Keratinocyte (primary cell): ENCODE results near the gene HDGFL2. TPM values are rescaled to one million over a fixed set of nuclear protein-coding genes. Genes with fewer than 3 reads are reported as not detected.

Source experiments
- DNase-seq: peaks from one replicate; pipeline ENCODE4 v3.0.0-alpha.2; 2011; ENCODE audit warnings: low read depth, missing footprints, low spot score
- FAIRE-seq: peaks from 2 replicates; lab custom pipeline; 2011; peaks lifted over from hg19 to GRCh38; lab: Jason Lieb, UNC
- H2AFZ ChIP-seq: 2 replicates; pipeline ENCODE4 v1.6.0; 2012; ENCODE audit warnings: low read length, control low read depth, inconsistent platforms; ENCODE audit not compliant: control insufficient read depth
- H3K27ac ChIP-seq: 2 replicates; pipeline ENCODE4 v1.5.1; 2011; ENCODE audit warnings: low read length; ENCODE audit not compliant: control insufficient read depth, insufficient read depth
- H3K27me3 ChIP-seq: 3 replicates; pipeline ENCODE4 v1.6.0; 2011; ENCODE audit warnings: low read length; ENCODE audit not compliant: control insufficient read depth, insufficient read depth; ENCODE audit errors: extremely low read depth
- H3K36me3 ChIP-seq, 2 experiments: 2 replicates in 1 of 2; 3 replicates in 1 of 2; pipeline ENCODE4 v1.5.1; 2011; ENCODE audit warnings: low read length in 2 of 2, mild to moderate bottlenecking in 1 of 2; ENCODE audit not compliant: control insufficient read depth in 2 of 2, insufficient read depth in 2 of 2; ENCODE audit errors: extremely low read depth in 1 of 2
- H3K4me1 ChIP-seq: 3 replicates; pipeline ENCODE4 v1.5.1; 2011; ENCODE audit warnings: low read length; ENCODE audit not compliant: control insufficient read depth, insufficient read depth; ENCODE audit errors: extremely low read depth
- H3K4me2 ChIP-seq: 3 replicates; pipeline ENCODE4 v1.6.0; 2011; ENCODE audit warnings: low read depth, low read length; ENCODE audit not compliant: control insufficient read depth, insufficient read depth; ENCODE audit errors: extremely low read depth
- H3K4me3 ChIP-seq, 3 experiments: fragments of 200-600 bp in 1 of 3; sonication (generic) in 1 of 3; 2 replicates in 2 of 3; 3 replicates in 1 of 3; pipeline ENCODE4 v1.5.1; 2011 to 2016; ENCODE audit warnings: low read length in 3 of 3, mild to moderate bottlenecking in 3 of 3, control low read depth in 2 of 3, inconsistent platforms in 1 of 3, low read depth in 1 of 3, mixed read lengths in 1 of 3, mixed run types in 1 of 3, moderate library complexity in 1 of 3; ENCODE audit not compliant: control insufficient read depth in 2 of 3, insufficient read depth in 2 of 3; ENCODE audit errors: extremely low read depth in 1 of 3
- H3K79me2 ChIP-seq: 2 replicates; pipeline ENCODE4 v1.6.0; 2012; ENCODE audit warnings: low read length; ENCODE audit not compliant: control insufficient read depth, insufficient read depth
- H3K9ac ChIP-seq: 3 replicates; pipeline ENCODE4 v1.6.0; 2011; ENCODE audit warnings: low read length; ENCODE audit not compliant: control insufficient read depth, insufficient read depth; ENCODE audit errors: extremely low read depth
- H3K9me1 ChIP-seq: 3 replicates; pipeline ENCODE4 v1.6.0; 2011; ENCODE audit warnings: low read length; ENCODE audit not compliant: control insufficient read depth, insufficient read depth; ENCODE audit errors: extremely low read depth
- H3K9me3 ChIP-seq: 2 replicates; pipeline ENCODE4 v1.5.1; 2012; ENCODE audit warnings: low read depth, low read length; ENCODE audit not compliant: control insufficient read depth
- H4K20me1 ChIP-seq: 3 replicates; pipeline ENCODE4 v1.6.0; 2011; ENCODE audit warnings: low read length; ENCODE audit not compliant: control insufficient read depth, insufficient read depth; ENCODE audit errors: extremely low read depth
- CTCF ChIP-seq, 3 experiments: IDR thresholded peaks in 1 of 3; conservative IDR thresholded peaks in 1 of 3; optimal IDR thresholded peaks in 1 of 3; 2 replicates in 2 of 3; 3 replicates in 1 of 3; pipeline versions ENCODE3 to v1.5.1; 2011; ENCODE audit warnings: low read length in 3 of 3, mild to moderate bottlenecking in 3 of 3, moderate library complexity in 2 of 3, control low read depth in 1 of 3, inconsistent platforms in 1 of 3; ENCODE audit not compliant: insufficient read depth in 2 of 3; ENCODE audit errors: extremely low read depth in 1 of 3
- EZH2 ChIP-seq: IDR thresholded peaks from one replicate; pipeline ENCODE4 v1.6.1; 2012; ENCODE audit warnings: inconsistent platforms, mild to moderate bottlenecking, low read length, moderate library complexity
- dilution Hi-C: fragments of 300-500 bp; cut with MboI; formaldehyde crosslinking; loops from one replicate; pipeline ENCODE4 v1.7.0; 2020; ENCODE audit warnings: low sequenced_read_pairs; ENCODE audit not compliant: extremely low pct_ligation_motif_present
- polyA plus RNA-seq, 5 experiments: library from polyadenylated mRNA; depleted of rRNA in 3 of 5; stranded (reverse) in 3 of 5; stranded (forward) in 1 of 5; unstranded in 1 of 5; fragments of >200 nt; gene quantifications; 1 replicate in 1 of 5; 2 replicates in 3 of 5; 3 replicates in 1 of 5; pipeline versions ENCODE4 v1.2.1 to v1.2.3, GENCODE V29; 2011 to 2012; ENCODE audit warnings: missing spikeins in 2 of 5, low read depth in 1 of 5, low replicate concordance in 1 of 5

The HDGFL2 gene
- polyA plus RNA-seq, 1 donor (not counting 4 experiments of a cell fraction or from before 2014, with no cell fraction given) = 19.5 TPM

- FAIRE-seq (no peak), DNase-seq (no peak)
- Histone ChIP-seq H3K4me1 (no peaks in the 10 kb centered on the region), H3K79me2 (no peaks in the 10 kb centered on the region), H3K9me1 (no peaks in the 10 kb centered on the region), H2AFZ (no peak overlapping the region), H3K4me2 (no peak overlapping the region), H3K4me3 (no peak overlapping the region), H3K27me3 (no peaks in the 10 kb centered on the region), H3K9ac (no peak overlapping the region), H4K20me1 (no peaks in the 10 kb centered on the region), H3K9me3 (no peaks in the 10 kb centered on the region), H3K27ac (no peak overlapping the region), H3K36me3 (peaks cover 21 to 31% of the 10 kb centered on the region in 2 experiments)
- TF ChIP-seq CTCF (optimal IDR thresholded peaks at IDR 0.05 in 1 of 3, IDR thresholded peaks at IDR 0.05 in 1 of 3, conservative IDR thresholded peaks at IDR 0.05 in 1 of 3; ENCODE audit: extremely low read depth in 1 of 3, insufficient read depth in 2 of 3, low read length in 3 of 3) (no peak), EZH2 (no peak)
- dilution Hi-C loops = no loop called here
Observed at GRCh38 chr19:4430760-4431159, 41.3 kb upstream of the HDGFL2 start.

- Histone ChIP-seq H3K27me3 (no peaks in the 10 kb centered on the region), H3K79me2 (no peaks in the 10 kb centered on the region), H3K9me1 (no peaks in the 10 kb centered on the region), H3K4me1 (no peaks in the 10 kb centered on the region), H3K4me2 (no peak overlapping the region), H3K9ac (no peak overlapping the region), H3K9me3 (no peaks in the 10 kb centered on the region), H3K27ac (no peak overlapping the region), H3K4me3 (no peak overlapping the region), H2AFZ (no peak overlapping the region), H3K36me3 (peaks cover 21 to 31% of the 10 kb centered on the region in 2 experiments), H4K20me1 (no peaks in the 10 kb centered on the region)
- dilution Hi-C loops = no loop called here
- TF ChIP-seq EZH2 (no peak), CTCF (optimal IDR thresholded peaks at IDR 0.05 in 1 of 3, IDR thresholded peaks at IDR 0.05 in 1 of 3, conservative IDR thresholded peaks at IDR 0.05 in 1 of 3; ENCODE audit: extremely low read depth in 1 of 3, insufficient read depth in 2 of 3, low read length in 3 of 3) (no peak)
- FAIRE-seq (no peak), DNase-seq (no peak)
Observed at GRCh38 chr19:4431296-4431695, 40.8 kb upstream of the HDGFL2 start.
